Measurements from ENCODE around the gene NACC2.

NACC2 gene

GRCh38 chr9:135988493-135988892 is 106.6 kb downstream of the NACC2 start:
- Histone ChIP-seq H3K27ac (ENCODE audit: low read depth, low read length, severe bottlenecking) (no peak overlapping the region), H3K36me3 (ENCODE audit: control insufficient read depth, insufficient read depth, low read length) (no peaks in the 10 kb centered on the region), H3K4me3 (ENCODE audit: extremely low read depth, insufficient read depth, low read length, poor library complexity, severe bottlenecking) (no peak overlapping the region), H3K4me1 (ENCODE audit: control insufficient read depth, insufficient read depth, low read length, poor library complexity, severe bottlenecking) (peaks cover 26% of the 10 kb centered on the region), H3K9me3 (ENCODE audit: control insufficient read depth, low read length) (no peaks in the 10 kb centered on the region)
- 91 to 93% methylated on average over 12 to 16 of the region's 17 CpGs for WGBS, 2 experiments (ENCODE audit: insufficient coverage in 2 of 2)

GRCh38 chr9:135987838-135988404 is 107.2 kb downstream of the NACC2 start:
- Histone ChIP-seq H3K27ac (ENCODE audit: low read depth, low read length, severe bottlenecking) (no peak overlapping the region), H3K9me3 (ENCODE audit: control insufficient read depth, low read length) (no peaks in the 10 kb centered on the region), H3K4me3 (ENCODE audit: extremely low read depth, insufficient read depth, low read length, poor library complexity, severe bottlenecking) (no peak overlapping the region), H3K36me3 (ENCODE audit: control insufficient read depth, insufficient read depth, low read length) (no peaks in the 10 kb centered on the region), H3K4me1 (ENCODE audit: control insufficient read depth, insufficient read depth, low read length, poor library complexity, severe bottlenecking) (peaks cover 21% of the 10 kb centered on the region)
- WGBS, 2 experiments (ENCODE audit: insufficient coverage in 2 of 2), result 91 to 97% methylated on average over 10 to 16 of the region's 16 CpGs

GRCh38 chr9:135986605-135987004 is 108.5 kb downstream of the NACC2 start:
- Histone ChIP-seq H3K36me3 (ENCODE audit: control insufficient read depth, insufficient read depth, low read length) (no peaks in the 10 kb centered on the region), H3K4me3 (ENCODE audit: extremely low read depth, insufficient read depth, low read length, poor library complexity, severe bottlenecking) (no peak overlapping the region), H3K9me3 (ENCODE audit: control insufficient read depth, low read length) (no peaks in the 10 kb centered on the region), H3K27ac (ENCODE audit: low read depth, low read length, severe bottlenecking) (no peak overlapping the region), H3K4me1 (ENCODE audit: control insufficient read depth, insufficient read depth, low read length, poor library complexity, severe bottlenecking) (peaks cover 10% of the 10 kb centered on the region)
- 93 to 97% methylated on average over 10 to 15 of the region's 15 CpGs for WGBS, 2 experiments (ENCODE audit: insufficient coverage in 2 of 2)

- Histone ChIP-seq H3K9me3 (ENCODE audit: control insufficient read depth, low read length) (no peaks in the 10 kb centered on the region), H3K4me1 (ENCODE audit: control insufficient read depth, insufficient read depth, low read length, poor library complexity, severe bottlenecking) (peaks cover 10% of the 10 kb centered on the region), H3K4me3 (ENCODE audit: extremely low read depth, insufficient read depth, low read length, poor library complexity, severe bottlenecking) (no peak overlapping the region), H3K36me3 (ENCODE audit: control insufficient read depth, insufficient read depth, low read length) (no peaks in the 10 kb centered on the region), H3K27ac (ENCODE audit: low read depth, low read length, severe bottlenecking) (no peak overlapping the region)
- 90 to 95% methylated on average over 18 to 21 of the region's 21 CpGs for WGBS, 2 experiments (ENCODE audit: insufficient coverage in 2 of 2)
Measured at GRCh38 chr9:135985889-135986288, 109.2 kb downstream of the NACC2 start.

GRCh38 chr9:135985459-135985774 is 109.7 kb downstream of the NACC2 start:
- H3K27ac ChIP-seq (ENCODE audit: low read depth, low read length, severe bottlenecking), result no peak overlapping the region
- WGBS, 2 experiments (ENCODE audit: insufficient coverage in 2 of 2), result 95 to 97% methylated on average over 13 of the region's 14 CpGs
- peaks cover 10% of the 10 kb centered on the region for H3K4me1 ChIP-seq (ENCODE audit: control insufficient read depth, insufficient read depth, low read length, poor library complexity, severe bottlenecking)
- no peaks in the 10 kb centered on the region for H3K36me3 ChIP-seq (ENCODE audit: control insufficient read depth, insufficient read depth, low read length)
- no peaks in the 10 kb centered on the region for H3K9me3 ChIP-seq (ENCODE audit: control insufficient read depth, low read length)
- no peak overlapping the region for H3K4me3 ChIP-seq (ENCODE audit: extremely low read depth, insufficient read depth, low read length, poor library complexity, severe bottlenecking)

GRCh38 chr9:135984072-135984710 is 110.9 kb downstream of the NACC2 start:
- 92% methylated on average over 15 to 21 of the region's 22 CpGs for WGBS, 2 experiments (ENCODE audit: insufficient coverage in 2 of 2)
- Histone ChIP-seq H3K4me3 (ENCODE audit: extremely low read depth, insufficient read depth, low read length, poor library complexity, severe bottlenecking) (no peak overlapping the region), H3K36me3 (ENCODE audit: control insufficient read depth, insufficient read depth, low read length) (no peaks in the 10 kb centered on the region), H3K4me1 (ENCODE audit: control insufficient read depth, insufficient read depth, low read length, poor library complexity, severe bottlenecking) (peaks cover 10% of the 10 kb centered on the region), H3K9me3 (ENCODE audit: control insufficient read depth, low read length) (no peaks in the 10 kb centered on the region), H3K27ac (ENCODE audit: low read depth, low read length, severe bottlenecking) (no peak overlapping the region)

DNA sequence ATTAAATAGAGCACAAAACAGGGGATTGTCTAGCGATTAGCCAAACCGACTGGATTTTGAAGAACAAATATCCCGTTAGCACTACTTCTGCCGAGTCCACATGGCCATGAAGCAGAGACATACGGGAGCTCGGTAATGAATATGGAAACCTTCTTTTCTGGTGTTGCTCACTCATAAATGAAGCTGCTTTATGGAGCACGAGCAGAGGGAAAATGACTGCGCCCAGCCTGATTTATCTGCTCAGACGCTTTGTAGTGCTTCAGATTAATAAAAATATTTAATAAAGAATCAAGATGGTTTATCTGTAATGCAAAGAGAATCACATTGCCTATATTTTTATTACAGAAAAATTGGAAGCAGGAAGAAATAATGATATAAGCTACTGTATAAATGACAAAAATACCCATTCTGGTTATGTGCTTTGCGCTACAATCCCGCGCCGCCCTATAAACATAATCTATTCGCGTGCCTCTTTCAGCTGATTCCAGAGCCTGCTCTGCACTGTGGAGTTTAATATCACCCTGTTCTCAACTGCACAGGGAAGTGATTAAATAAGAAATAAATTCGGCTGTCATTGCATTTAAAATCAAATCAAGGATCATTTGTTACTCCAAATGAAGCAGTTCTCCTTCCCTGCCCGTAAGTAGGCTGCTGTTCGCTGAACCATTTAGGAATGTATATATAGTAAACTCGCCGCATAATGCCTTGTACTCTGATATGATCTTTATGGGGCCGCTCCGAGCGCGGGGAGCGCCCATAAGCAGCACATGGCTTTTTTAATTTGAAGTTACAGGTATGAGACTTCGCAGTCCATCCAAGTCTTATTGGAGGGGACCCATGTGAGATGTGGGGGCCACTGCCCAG is 111.6 kb downstream of the NACC2 start:
- H3K27ac ChIP-seq (ENCODE audit: low read depth, low read length, severe bottlenecking), result no peak overlapping the region
- H3K4me1 ChIP-seq (ENCODE audit: control insufficient read depth, insufficient read depth, low read length, poor library complexity, severe bottlenecking), result peaks cover 14% of the 10 kb centered on the region

GRCh38 chr9:135982499-135983207 is 112.4 kb downstream of the NACC2 start:
- no peaks in the 10 kb centered on the region for H3K36me3 ChIP-seq (ENCODE audit: control insufficient read depth, insufficient read depth, low read length)
- H3K4me3 ChIP-seq (ENCODE audit: extremely low read depth, insufficient read depth, low read length, poor library complexity, severe bottlenecking), result no peak overlapping the region
- WGBS, 2 experiments (ENCODE audit: insufficient coverage in 2 of 2), result 85% methylated on average over 17 to 24 of the region's 24 CpGs
- H3K9me3 ChIP-seq (ENCODE audit: control insufficient read depth, low read length), result no peaks in the 10 kb centered on the region
- no peak overlapping the region for H3K27ac ChIP-seq (ENCODE audit: low read depth, low read length, severe bottlenecking)
- peaks cover 14% of the 10 kb centered on the region for H3K4me1 ChIP-seq (ENCODE audit: control insufficient read depth, insufficient read depth, low read length, poor library complexity, severe bottlenecking)

More for the DNA sequence above, 111.6 kb downstream of the NACC2 start:
- 93 to 95% methylated on average over 11 to 16 of the region's 26 CpGs for WGBS, 2 experiments (ENCODE audit: insufficient coverage in 2 of 2)
- no peak overlapping the region for H3K4me3 ChIP-seq (ENCODE audit: extremely low read depth, insufficient read depth, low read length, poor library complexity, severe bottlenecking)
- no peaks in the 10 kb centered on the region for H3K9me3 ChIP-seq (ENCODE audit: control insufficient read depth, low read length)
- H3K36me3 ChIP-seq (ENCODE audit: control insufficient read depth, insufficient read depth, low read length), result no peaks in the 10 kb centered on the region

DNA sequence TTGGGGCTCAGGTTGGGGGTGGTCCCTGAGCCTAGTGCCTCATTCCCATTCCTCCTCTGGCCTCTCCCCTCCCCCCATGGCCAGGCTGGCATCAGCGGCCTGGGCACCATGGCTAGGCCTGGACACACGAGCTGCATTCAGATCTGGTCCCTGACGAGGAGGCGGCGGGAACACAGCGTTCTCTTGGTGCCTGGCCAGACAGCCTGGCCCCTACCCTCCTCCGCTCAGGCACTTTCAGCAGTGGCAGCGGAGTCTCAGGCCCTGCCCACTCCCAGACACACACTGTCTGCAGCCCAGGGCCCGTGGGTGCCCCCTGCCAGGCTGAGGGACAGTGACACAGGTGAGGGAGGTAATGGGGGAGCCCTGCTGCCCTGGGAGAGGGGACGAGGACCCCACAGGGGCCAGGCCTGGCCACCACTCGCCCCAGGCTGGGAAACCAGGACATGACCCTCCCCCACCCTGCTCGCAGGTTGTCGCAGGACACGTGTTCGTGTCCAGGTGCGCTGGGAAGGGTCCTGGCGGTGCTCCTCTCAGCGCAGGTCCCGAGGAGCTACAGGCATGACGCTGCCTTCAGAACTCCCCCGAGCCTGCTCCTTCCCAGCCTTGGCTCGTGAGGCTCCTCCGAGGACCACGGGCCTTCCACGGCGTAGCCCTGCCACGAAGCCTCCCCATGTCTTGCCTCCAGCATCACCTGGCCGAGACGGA is 114.0 kb downstream of the NACC2 start:
- WGBS, 2 experiments (ENCODE audit: insufficient coverage in 2 of 2), result 92 to 94% methylated on average over 22 of the region's 29 CpGs
- H3K4me3 ChIP-seq (ENCODE audit: extremely low read depth, insufficient read depth, low read length, poor library complexity, severe bottlenecking), result no peak overlapping the region

GRCh38 chr9:135979547-135980166 is 115.4 kb downstream of the NACC2 start:
- H3K4me1 ChIP-seq (ENCODE audit: control insufficient read depth, insufficient read depth, low read length, poor library complexity, severe bottlenecking), result peaks cover 19% of the 10 kb centered on the region
- H3K36me3 ChIP-seq (ENCODE audit: control insufficient read depth, insufficient read depth, low read length), result no peaks in the 10 kb centered on the region
- 91 to 92% methylated on average over 15 to 16 of the region's 19 CpGs for WGBS, 2 experiments (ENCODE audit: insufficient coverage in 2 of 2)
- no peaks in the 10 kb centered on the region for H3K9me3 ChIP-seq (ENCODE audit: control insufficient read depth, low read length)
- no peak overlapping the region for H3K4me3 ChIP-seq (ENCODE audit: extremely low read depth, insufficient read depth, low read length, poor library complexity, severe bottlenecking)
- no peak overlapping the region for H3K27ac ChIP-seq (ENCODE audit: low read depth, low read length, severe bottlenecking)

More for the DNA sequence above, 114.0 kb downstream of the NACC2 start:
- no peaks in the 10 kb centered on the region for H3K9me3 ChIP-seq (ENCODE audit: control insufficient read depth, low read length)
- no peak overlapping the region for H3K27ac ChIP-seq (ENCODE audit: low read depth, low read length, severe bottlenecking)
- no peaks in the 10 kb centered on the region for H3K36me3 ChIP-seq (ENCODE audit: control insufficient read depth, insufficient read depth, low read length)
- H3K4me1 ChIP-seq (ENCODE audit: control insufficient read depth, insufficient read depth, low read length, poor library complexity, severe bottlenecking), result peaks cover 27% of the 10 kb centered on the region

Data from mesodermal cell (in vitro differentiated cells).